Measurements from ENCODE around the gene AGPAT2. TPM values are rescaled to one million over a fixed set of nuclear protein-coding genes. Genes with fewer than 3 reads are reported as not detected.

Gene AGPAT2
- total and polyA plus RNA-seq, 2 experiments from 2014 or later = 125 to 242 TPM

- Histone ChIP-seq H3K27me3 (no peaks in the 10 kb centered on the region), H3K4me1 (ENCODE audit: insufficient read depth) (no peaks in the 10 kb centered on the region), H4K20me1 (ENCODE audit: insufficient read depth, poor library complexity, severe bottlenecking) (no peaks in the 10 kb centered on the region), H3K79me2 (no peaks in the 10 kb centered on the region), H3K4me2 (no peak overlapping the region), H2AFZ (no peak overlapping the region), H3K27ac (no peak overlapping the region), H3K36me3 (replicated peaks; ENCODE audit: insufficient read depth, low read depth) (no peaks in the 10 kb centered on the region), H3K9me2 (replicated peaks; ENCODE audit: insufficient read depth) (no peaks in the 10 kb centered on the region), H3K9me3 (ENCODE audit: low read depth) (no peaks in the 10 kb centered on the region), H3K4me3 (no peak overlapping the region)
- TF ChIP-seq CTCF (IDR thresholded peaks at IDR 0.05; ENCODE audit: poor library complexity) (no peak), EZH2phosphoT487 (IDR thresholded peaks at IDR 0.05; ENCODE audit: low read depth, severe bottlenecking, unreplicated experiment) (no peak), EZH2 (IDR thresholded peaks at IDR 0.05; ENCODE audit: borderline replicate concordance) (no peak)
- DNase-seq (ENCODE audit: low spot score) = no peak
- 88% methylated on average over 16 of the region's 22 CpGs for WGBS (ENCODE audit: low lambda C conversion rate, missing lambda C conversion rate)
Observed at GRCh38 chr9:136661641-136662325, 25.5 kb downstream of the AGPAT2 start.

- WGBS (ENCODE audit: low lambda C conversion rate, missing lambda C conversion rate) = 96% methylated on average over 11 of the region's 13 CpGs
- H3K27ac ChIP-seq = no peak overlapping the region
Observed at GRCh38 chr9:136660971-136661550, 26.2 kb downstream of the AGPAT2 start.

GRCh38 chr9:136659861-136660784 lies 27.1 kb downstream of the AGPAT2 start:
- H4K20me1 ChIP-seq (ENCODE audit: insufficient read depth, poor library complexity, severe bottlenecking) = no peaks in the 10 kb centered on the region
- no peak for DNase-seq (ENCODE audit: low spot score)
- TF ChIP-seq EZH2phosphoT487 (IDR thresholded peaks at IDR 0.05; ENCODE audit: low read depth, severe bottlenecking, unreplicated experiment) (no peak), CTCF (IDR thresholded peaks at IDR 0.05; ENCODE audit: poor library complexity) (no peak), EZH2 (IDR thresholded peaks at IDR 0.05; ENCODE audit: borderline replicate concordance) (no peak)
- no peaks in the 10 kb centered on the region for H3K36me3 ChIP-seq (replicated peaks; ENCODE audit: insufficient read depth, low read depth)
- WGBS (ENCODE audit: low lambda C conversion rate, missing lambda C conversion rate) = 82% methylated on average over 18 of the region's 21 CpGs
- no peaks in the 10 kb centered on the region for H3K79me2 ChIP-seq
- no peak overlapping the region for H3K4me3 ChIP-seq
- H3K4me2 ChIP-seq = no peak overlapping the region
- no peak overlapping the region for H2AFZ ChIP-seq
- H3K27ac ChIP-seq = no peak overlapping the region
- no peaks in the 10 kb centered on the region for H3K4me1 ChIP-seq (ENCODE audit: insufficient read depth)
- H3K9me3 ChIP-seq (ENCODE audit: low read depth) = no peaks in the 10 kb centered on the region
- no peaks in the 10 kb centered on the region for H3K27me3 ChIP-seq
- no peaks in the 10 kb centered on the region for H3K9me2 ChIP-seq (replicated peaks; ENCODE audit: insufficient read depth)

More at GRCh38 chr9:136660971-136661550, 26.2 kb downstream of the AGPAT2 start:
- Histone ChIP-seq H3K4me2 (no peak overlapping the region), H3K36me3 (replicated peaks; ENCODE audit: insufficient read depth, low read depth) (no peaks in the 10 kb centered on the region), H3K27me3 (no peaks in the 10 kb centered on the region), H3K9me2 (replicated peaks; ENCODE audit: insufficient read depth) (no peaks in the 10 kb centered on the region), H3K9me3 (ENCODE audit: low read depth) (no peaks in the 10 kb centered on the region), H3K4me3 (no peak overlapping the region), H2AFZ (no peak overlapping the region), H3K79me2 (no peaks in the 10 kb centered on the region), H3K4me1 (ENCODE audit: insufficient read depth) (no peaks in the 10 kb centered on the region), H4K20me1 (ENCODE audit: insufficient read depth, poor library complexity, severe bottlenecking) (no peaks in the 10 kb centered on the region)
- DNase-seq (ENCODE audit: low spot score) = no peak
- no peak for TF ChIP-seq CTCF (IDR thresholded peaks at IDR 0.05; ENCODE audit: poor library complexity)
- no peak for TF ChIP-seq EZH2phosphoT487 (IDR thresholded peaks at IDR 0.05; ENCODE audit: low read depth, severe bottlenecking, unreplicated experiment)
- TF ChIP-seq EZH2 (IDR thresholded peaks at IDR 0.05; ENCODE audit: borderline replicate concordance) = no peak
